Measurements from ENCODE around the gene DESI2.

DNA sequence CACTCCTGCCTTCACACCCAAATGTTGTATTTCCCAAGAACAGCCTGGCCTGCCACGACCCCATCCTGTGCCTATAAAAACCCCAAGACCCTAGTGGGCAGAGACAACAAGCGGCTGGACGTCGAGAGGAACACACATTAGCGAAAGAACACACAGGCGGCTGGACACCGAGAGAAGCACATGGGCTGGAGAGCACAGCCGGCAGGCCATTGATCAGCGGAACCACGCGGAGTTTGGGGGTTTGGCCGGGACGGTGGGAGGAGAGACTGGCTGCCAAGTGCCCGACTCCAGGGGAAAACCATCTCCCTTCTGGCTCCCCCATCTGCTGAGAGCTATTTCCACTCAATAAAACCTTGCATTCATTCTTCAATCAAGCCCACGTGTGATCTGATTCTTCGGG is 10.4 kb upstream of the DESI2 start:
- no peak for TF ChIP-seq TARDBP (IDR thresholded peaks at IDR 0.05)
- TF ChIP-seq FOXK2 (IDR thresholded peaks at IDR 0.05) = no peak
- TF ChIP-seq NFRKB (IDR thresholded peaks at IDR 0.05) = no peak
- TF ChIP-seq ARNT (IDR thresholded peaks at IDR 0.05) = no peak

Measured in HEK293T (cell line).